NCI-H1092 treated with DMSO at 0.1 percent for 48 hours (cell line): ENCODE measurements around the gene OR10G2.
"Not testable (repeated sequence)": the region's sequence is repeated elsewhere in the genome, so short reads cannot be mapped to it uniquely, and the experiment has no call there.

ENCODE experiments used
- DNase-seq: peaks from one replicate; lab custom pipeline; 2025; lab: John Stamatoyannopoulos, UW

Gene OR10G2, protein sequence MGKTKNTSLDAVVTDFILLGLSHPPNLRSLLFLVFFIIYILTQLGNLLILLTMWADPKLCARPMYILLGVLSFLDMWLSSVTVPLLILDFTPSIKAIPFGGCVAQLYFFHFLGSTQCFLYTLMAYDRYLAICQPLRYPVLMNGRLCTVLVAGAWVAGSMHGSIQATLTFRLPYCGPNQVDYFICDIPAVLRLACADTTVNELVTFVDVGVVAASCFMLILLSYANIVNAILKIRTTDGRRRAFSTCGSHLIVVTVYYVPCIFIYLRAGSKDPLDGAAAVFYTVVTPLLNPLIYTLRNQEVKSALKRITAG

DNA sequence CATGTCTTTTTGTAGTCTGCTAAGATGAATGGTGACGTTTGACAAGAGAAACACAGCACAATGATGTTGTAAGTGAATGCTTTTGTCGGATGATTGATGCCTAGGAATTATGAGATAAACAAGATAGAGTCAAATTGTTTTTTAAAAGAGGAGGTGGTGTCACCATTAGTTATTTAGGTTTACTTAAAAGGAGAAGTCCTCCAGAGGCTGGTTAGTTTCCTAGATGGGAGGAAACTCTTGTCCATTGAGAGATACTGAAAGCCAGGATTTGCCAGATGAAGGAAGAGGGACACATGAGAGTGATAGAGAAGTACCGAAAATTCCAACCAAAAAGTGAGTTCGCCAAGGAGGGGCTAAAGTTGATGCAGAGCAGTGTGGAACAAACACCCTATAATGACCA, at the start of gene OR10G2:
TSS of gene OR10G2 (minus strand) at position 101 of the 400 bp plus-strand sequence. CDS start at position 3, 98 bp downstream.
- DNase-seq = no peak

DNA sequence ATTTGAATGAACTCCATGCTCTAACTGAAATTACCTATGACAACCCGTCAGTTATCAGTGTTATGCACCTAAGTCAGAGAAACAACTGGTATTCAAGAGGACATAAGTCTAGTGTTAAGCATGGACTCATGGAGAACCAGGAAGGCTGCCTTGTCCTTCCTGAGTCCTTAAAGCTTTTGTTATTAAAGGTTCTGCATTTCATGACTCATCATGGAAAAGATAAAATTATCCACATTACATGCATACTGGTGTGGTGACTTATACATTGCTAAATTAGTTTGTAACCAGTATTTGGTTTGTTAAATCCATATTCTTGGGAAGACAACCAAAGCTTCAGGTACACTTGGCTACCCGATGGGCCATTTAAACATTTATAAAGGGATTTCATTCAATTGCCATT, 45.3 kb upstream of the OR10G2 start:
- DNase-seq = no peak

DNA sequence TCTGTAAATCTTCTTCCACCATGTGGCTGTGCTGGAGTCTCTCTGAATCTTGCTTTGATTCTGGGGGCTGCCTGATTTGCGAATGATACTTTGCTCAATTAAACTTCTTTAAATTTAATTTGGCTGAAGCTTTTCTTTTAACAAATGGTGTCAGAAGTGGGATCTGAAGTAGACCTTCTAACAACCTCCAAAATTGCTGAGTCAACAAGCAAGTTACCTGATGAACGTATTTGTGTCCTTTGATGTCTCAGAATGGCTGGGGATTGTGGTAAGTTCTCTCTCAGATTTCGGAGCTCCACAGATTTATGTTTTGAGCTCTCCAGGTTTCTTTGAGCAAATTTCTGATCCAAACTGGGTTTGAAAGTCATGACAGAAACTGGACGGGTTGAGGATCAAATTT, 40.8 kb upstream of the OR10G2 start:
- no peak for DNase-seq

DNA sequence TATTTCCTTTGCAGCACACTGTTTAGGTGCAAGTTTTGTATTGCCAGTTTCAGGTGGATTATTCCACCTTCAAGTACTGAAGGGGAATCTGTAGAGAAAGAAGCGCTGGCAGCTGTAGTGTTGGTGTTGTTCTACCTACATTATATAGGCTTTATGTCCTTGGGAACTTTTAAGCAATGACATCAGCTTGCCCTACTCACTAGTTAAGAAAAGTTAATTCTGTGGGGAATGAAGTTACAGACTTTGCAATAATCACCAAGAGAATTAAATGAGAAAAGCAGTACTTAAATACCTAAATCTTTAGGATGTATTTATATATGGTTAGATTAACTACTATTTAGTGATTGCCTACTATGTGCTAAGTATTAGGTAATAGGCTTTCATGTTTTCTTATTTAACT, 39.0 kb upstream of the OR10G2 start, which contains the start of gene OR4E1:
TSS of gene OR4E1 (minus strand) at position 101 of the 400 bp plus-strand sequence. CDS start 2,883 bp downstream, outside the sequence.
- DNase-seq = no peak

DNA sequence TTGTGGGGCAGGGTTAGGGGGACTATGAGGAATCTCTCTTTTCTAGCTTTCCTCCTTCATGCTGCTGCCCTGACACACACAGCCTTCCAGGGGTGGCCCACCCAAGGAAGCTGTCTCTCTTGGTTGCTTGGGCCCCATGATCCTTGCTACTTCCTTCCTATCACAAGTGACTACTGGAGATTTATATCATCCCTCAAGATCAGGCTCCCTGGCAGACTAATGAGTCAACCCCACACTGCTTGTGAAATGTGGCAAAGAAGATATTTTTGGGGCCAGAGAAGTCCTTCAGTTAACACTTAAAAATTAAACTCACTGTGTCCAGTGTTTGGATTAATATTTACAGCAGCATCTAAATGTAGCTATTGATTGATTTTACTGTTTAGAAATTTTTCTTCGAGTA, 37.4 kb upstream of the OR10G2 start:
- DNase-seq = no peak

DNA sequence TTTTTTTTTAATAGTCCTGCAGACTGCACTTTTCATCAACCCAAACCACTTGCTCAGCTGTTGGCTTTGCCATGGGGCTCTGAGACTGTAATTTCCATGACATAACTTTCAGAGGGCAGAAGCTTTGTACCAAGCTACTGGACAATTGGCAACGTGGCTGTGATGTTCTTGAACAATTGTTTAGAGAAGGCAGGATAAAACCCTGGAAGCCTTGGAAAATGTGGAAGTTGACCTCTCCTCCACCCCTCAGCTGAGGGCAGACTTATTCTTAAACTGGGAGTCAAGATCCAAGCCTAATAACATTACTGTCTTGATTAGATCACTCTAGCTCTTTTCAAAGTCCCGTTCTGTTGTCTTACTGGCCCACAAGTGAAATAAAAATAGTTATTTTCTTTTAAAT, 36.6 kb upstream of the OR10G2 start:
- DNase-seq = no peak

DNA sequence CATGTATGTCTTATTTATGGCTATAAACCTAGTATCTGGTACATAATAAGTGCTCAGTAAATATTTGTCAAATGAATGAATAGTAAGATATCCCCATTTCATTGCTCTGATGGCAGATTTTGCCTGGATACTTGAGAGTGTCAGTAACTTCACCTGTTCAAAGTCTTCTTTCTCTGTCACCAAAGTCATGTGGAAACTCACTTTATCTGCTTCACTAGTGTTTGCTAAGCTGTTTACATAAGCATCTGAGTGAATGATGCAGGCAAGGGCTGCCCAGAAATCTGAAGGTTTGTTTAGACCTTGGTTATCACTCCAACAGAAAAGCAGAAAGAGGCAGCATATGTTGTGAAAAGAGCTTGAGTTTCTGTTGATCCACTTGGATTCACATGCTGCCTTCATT, 34.5 kb upstream of the OR10G2 start:
- DNase-seq = no peak

DNA sequence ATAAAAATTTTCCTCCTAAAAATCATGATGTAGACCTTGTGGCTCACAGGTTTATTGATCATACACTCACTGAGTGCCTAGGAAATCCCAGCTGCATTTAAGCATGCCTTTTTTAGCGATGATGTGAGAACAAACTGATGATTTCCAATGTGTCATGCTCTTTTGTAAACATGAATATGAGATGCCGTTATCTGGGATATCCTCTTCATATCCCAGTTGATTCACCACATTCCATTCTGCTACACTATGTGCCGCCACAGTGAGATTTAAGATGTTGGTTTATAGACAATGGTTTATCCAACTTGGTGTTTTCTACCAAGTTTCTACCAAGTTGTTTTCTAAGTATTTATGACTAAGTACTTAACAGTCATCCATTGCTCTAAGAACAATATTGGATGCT, 33.6 kb upstream of the OR10G2 start:
- no peak for DNase-seq

DNA sequence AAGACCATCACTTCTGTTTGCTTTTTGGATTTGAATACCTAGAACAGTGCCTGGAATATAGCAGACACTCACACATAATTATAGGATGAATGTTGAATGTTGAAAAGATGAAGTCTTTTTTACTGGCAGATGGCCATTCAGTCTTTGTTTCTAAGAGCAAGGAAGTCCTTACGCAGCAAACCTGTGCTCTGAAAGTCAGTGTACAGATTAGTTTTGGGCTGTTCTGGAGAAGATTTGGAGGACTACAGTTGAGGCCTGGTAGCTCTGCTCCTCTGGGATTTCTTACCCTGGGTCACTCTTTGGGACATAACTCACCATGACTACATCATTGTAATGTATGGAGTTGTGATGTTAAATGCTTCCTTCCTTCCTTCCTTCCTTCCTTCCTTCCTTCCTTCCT, 22.2 kb upstream of the OR10G2 start:
- DNase-seq = no peak

DNA sequence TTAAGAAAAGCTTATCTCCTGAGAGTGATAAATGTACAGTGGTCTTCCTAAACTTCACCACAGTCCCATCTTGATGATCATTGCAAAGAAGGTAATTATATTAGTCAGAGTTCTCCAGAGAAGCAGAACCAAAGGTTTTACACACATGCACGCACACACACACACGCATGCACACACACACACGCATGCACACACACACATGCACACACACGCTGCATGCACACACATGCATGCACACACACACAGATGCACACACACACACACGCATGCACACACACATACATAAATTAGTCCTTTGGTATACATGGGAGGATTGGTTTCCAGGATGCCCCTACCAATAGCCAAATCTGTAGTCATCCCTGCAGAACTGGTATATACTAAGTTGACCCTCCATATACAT, 19.5 kb upstream of the OR10G2 start:
- no peak for DNase-seq

DNA sequence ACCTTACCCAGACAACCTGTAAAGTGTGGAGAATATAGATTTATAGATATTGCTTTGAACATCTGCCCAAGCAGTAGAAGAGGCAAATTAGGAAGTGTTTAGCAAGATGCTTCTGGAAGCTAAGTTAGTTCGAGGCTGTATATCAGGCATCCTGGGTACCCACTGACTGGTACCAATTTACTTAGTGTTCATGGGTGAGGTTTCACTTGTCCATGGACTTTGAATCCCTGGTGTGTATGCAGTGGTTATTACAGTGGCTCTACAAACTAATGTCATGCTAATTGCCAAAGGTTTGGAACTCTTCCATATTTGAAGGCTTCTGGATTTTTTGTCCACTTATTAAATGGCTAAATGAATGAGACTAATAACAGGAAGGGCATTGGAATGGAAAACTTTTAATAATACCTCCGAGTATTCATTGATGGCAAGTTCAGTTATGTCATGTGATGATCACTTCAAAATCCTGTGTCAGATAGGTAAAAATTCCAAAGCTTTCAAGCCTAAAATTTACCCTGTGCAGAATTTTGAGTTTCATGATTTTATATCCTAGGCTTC, 18.7 kb upstream of the OR10G2 start, which contains the start of gene OR4E2:
TSS of gene OR4E2 (plus strand) at position 505 of the 555 bp plus-strand sequence. CDS start 11,248 bp downstream, outside the sequence.
- DNase-seq = no peak

DNA sequence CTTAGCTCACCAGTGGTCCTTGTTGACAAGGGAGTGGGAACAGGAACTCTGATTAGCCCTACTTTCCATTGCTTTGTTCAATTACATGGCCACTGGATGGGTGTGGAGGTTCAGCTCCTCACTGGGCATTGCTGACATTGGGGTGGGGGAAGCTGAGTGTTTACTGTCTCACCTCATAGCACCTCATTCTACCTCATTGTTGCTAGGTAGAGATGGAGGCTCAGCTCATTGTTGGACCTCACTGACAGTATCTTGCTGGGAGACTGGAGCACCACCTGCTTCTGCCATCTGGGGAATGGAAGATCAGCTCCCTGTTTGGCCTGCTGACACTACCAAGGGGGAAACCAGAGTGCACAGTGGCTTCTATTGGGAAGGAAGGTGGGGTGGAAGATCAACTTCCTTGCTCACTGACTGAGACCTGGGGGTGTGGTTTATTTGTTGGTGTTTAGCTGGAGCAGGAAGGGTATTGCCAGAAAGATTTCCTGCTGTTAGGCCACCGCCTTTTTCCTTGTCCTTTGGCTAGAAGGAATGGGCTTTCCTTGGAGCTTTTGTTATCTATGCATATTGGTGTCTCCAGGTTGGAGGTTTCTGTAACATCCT, 17.6 kb upstream of the OR10G2 start:
- DNase-seq = no peak

DNA sequence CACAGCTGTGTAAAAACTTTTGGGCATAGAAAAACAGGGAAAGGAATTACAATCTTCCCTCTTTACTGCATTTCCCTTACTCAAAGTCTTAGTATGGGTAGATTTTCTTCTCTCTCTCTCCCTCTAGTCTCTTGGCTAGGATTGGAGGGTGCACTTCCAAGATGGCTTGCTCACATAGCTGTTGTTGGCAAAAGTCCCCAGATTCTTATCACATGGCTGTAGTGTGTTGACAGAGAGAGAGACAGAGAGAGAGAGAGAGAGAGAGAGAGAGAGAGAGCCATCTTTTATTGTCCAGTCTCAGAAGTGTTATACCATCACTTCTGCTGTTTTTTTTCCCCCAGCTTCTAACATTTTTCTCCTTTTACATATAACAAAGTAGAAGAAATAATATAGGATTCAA, 12.6 kb upstream of the OR10G2 start:
- no peak for DNase-seq

DNA sequence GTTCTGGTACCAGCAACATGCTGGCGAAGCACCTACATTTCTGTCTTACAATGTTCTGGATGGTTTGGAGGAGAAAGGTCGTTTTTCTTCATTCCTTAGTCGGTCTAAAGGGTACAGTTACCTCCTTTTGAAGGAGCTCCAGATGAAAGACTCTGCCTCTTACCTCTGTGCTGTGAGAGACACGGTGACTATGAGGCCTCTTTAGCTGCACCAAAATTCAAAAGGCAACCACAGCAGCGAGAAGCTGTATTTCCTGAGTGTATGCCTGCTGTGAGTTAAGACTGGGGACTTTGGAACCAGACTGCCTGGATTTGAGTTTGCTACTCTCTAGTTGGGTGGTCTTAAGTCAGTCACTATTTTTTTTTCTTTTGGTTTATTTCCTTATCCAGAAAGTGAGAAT, 8.7 kb upstream of the OR10G2 start:
- no peak for DNase-seq

DNA sequence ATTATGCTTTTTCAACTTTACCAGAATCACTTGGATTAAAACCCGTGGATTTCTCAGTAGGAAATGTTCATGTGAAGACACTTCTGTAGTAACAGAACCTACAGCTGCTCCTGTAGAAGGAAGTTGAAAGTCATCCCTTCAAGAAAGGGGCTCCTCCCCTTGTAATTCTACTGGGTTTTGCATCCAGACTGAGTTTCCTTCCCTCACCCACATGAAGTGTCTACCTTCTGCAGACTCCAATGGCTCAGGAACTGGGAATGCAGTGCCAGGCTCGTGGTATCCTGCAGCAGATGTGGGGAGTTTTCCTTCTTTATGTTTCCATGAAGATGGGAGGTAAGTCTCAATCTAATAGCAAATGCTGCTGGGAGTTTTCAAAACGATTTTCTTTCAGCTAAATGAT, 7.9 kb upstream of the OR10G2 start:
- no peak for DNase-seq

DNA sequence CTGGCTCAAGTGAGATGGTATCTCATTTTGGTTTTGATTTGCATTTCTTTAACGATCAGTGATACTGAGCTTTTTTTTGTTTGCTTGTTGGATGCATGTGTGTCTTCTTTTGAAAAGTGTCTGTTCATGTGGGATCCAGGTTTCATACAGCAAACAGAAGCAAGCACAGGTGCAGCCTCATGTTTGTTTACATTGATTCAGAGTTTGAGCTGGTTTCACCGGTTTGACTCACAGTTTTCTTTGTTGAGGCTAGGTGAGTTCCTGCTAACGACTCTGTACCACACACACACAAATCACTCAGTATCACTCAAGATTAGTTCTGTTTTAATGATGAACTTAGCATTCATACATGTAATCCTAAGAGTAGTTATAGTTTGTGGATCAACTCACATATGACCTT, 3.7 kb downstream of the OR10G2 start:
- no peak for DNase-seq

DNA sequence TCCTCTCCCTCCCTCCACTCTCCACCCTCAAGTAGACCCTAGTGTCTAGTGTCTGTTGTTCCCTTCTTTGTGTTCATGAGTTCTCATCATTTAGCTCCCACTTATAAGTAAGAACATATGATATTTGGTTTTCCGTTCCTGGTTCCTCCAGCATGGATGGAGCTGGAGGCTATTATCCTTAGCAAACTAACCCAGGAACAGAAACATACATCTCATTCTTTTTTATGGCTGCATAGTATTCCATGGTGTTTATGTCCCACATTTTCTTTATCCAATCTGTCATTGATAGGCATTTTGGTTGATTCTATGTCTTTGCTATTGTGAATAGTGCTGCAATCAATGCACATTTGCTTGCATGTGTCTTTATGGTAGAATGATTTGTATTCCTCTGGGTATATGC, 4.2 kb downstream of the OR10G2 start:
- not testable (repeated sequence) for DNase-seq

DNA sequence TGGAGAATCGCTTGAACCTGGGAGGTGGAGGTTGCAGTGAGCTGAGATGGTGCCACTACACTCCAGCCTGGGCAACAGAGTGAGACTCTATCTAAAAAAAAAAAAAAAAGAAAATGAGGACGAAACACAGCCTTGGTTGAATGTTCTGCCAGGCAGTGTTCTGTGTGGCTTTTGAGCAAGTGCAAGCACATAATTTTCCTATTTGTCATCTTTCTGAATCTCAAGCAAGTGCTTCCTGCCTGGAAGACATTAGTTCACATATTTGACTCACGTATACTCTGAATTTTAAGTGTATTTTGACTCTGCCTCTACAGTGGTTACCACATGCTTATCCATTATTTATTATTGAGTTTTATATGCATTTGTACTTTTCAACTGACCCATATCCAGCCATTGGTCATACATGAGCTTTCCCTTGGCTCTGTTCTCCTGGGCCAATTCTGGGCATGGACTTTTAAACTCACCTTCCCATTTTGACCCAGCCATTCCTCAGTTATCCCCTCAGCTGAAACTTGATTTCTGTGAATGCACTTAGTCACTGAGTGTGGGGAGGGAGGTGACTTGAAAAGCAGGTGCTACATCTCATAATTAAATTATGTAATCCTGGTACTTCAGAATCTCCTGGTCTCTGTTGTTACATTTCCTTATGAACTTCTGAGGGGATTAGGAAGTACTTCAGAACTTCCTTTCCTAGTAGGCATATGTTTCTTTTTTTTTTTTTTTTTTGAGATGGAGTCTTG, 8.1 kb downstream of the OR10G2 start:
- no peak for DNase-seq

DNA sequence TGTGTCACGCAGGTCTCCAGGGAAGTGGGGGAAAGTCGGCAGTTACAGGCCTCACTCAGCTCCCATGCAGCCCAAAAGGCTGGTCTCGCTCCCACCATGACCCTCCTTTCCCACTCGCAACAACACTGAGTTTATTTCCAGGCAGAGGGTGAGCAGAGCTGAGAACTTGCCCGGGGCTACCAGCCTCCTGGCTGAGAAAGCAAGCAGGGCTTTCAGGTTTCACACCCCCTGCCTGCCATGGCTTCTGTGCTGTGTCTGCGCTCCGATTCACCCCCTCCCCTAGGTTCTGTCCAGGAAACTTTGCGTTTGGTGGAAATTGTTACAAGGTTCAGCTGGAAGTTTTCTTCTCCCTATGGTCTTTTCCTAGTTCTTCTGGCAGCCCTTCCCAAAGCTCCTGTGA, 17.1 kb downstream of the OR10G2 start:
- no peak for DNase-seq

DNA sequence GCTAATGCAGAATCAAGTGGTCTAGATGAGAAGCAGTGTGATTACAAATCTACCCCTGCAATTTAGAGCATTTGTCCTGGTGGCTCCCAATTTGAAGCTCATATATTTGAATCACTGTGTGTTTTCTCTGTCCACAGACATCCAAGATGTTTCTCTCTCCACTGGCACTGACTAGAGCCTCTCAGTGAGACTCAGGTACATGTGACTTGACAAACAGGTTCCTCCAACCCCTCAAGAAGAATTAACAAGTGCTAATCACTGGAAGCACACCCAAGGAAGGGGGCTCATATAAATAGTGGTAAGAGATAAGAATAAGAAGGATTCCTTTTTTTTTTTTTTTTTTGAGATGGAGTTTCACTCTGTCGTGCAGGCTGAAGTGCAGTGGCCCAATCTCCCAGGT, 20.5 kb downstream of the OR10G2 start:
- DNase-seq = no peak

DNA sequence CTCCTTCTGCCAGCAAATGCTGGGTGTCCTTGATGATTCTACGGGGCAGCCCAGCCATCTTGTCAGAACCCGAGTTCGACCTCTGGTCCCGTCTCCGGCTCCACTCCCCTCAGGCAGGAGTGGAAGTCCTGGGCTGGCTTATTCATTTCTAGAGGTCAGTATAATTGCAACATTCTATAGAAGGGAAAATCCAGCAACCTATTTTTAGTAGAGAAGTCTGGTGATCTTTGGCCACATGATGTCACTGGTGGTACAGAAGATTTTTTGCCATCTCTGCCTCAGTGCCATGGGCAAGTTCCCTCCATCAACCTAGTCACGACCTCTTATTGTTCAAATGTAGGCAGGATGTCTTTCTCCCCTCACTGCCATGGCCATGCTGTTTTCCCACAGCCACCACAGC, 22.4 kb downstream of the OR10G2 start:
- DNase-seq = no peak

DNA sequence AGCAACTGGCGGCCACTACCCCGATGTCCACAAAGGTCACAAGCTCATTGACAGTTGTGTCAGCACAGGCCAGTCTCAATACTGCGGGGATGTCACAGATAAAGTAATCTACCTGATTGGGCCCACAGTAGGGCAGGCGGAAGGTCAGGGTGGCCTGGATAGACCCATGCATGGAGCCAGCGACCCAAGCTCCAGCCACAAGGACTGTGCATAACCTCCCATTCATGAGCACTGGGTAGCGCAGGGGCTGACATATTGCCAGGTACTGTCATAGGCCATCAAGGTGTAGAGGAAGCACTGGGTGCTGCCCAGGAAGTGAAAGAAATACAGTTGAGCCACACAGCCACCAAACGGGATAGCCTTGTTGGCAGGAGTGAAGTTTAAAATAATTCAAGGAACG, 32.6 kb downstream of the OR10G2 start:
- DNase-seq = not testable (repeated sequence)

DNA sequence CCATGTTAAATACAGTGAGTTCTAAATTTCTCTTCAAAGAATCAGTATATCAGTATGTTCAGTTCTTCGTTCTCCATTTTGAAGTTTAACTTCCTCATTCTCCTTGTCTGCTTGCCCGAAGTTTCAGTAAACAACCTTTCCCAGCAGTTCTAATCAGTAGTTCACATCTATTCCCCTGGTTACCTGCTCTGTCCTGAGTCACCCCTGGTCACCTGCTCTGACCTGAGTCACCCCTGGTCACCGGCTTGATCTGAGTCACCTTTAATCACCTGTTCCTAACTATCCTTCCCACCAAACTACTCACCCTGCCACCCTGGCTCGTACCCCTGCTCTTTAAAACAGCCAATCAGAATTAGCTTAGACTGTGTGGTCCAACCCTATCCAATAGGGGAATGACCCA, 45.4 kb downstream of the OR10G2 start:
- DNase-seq = no peak
